ENCODE measurements around the gene GSG1L. TPM values are rescaled to one million over a fixed set of nuclear protein-coding genes. Genes with fewer than 3 reads are reported as not detected.
"Not testable (repeated sequence)": the region's sequence is repeated elsewhere in the genome, so short reads cannot be mapped to it uniquely, and the experiment has no call there.

GSG1L gene
- total RNA-seq, 5 donors from 2014 or later (not counting 1 experiment from before 2014, with no cell fraction given): not detected

GRCh38 chr16:27945233-27945973 lies 118.1 kb downstream of the GSG1L start:
- Histone ChIP-seq H3K9me3 (no peaks in the 10 kb centered on the region), H3K4me1 (ENCODE audit: control insufficient read depth in 1 of 2, extremely low read depth in 1 of 2, insufficient read depth in 2 of 2, low read length in 2 of 2) (no peaks in the 10 kb centered on the region), H3K27ac (ENCODE audit: low read length) (no peak overlapping the region), H3K27me3 (replicated peaks in 1 of 2; ENCODE audit: control insufficient read depth in 2 of 2, extremely low read depth in 1 of 2, insufficient read depth in 2 of 2, low read length in 1 of 2) (peaks cover 5 to 15% of the 10 kb centered on the region in 2 experiments), H3K36me3 (ENCODE audit: control insufficient read depth in 2 of 2, extremely low read depth in 1 of 2, insufficient read depth in 1 of 2, low read length in 1 of 2) (no peaks in the 10 kb centered on the region), H3K4me3 (ENCODE audit: control insufficient read depth in 1 of 2, extremely low read depth in 1 of 2, low read length in 1 of 2) (no peak overlapping the region)
- no peak for DNase-seq
- Mint-ChIP-seq H3K4me1 (no peaks in the 10 kb centered on the region), H3K4me3 (no peak overlapping the region), H3K9me3 (no peaks in the 10 kb centered on the region), H3K27me3 (peaks cover 10 to 20% of the 10 kb centered on the region in 2 donors), H3K27ac (no peak overlapping the region), H3K36me3 (no peaks in the 10 kb centered on the region)
- ATAC-seq (replicated peaks in 1 of 4): no peak
- 54% methylated on average over 11 of the region's 15 CpGs for WGBS (ENCODE audit: insufficient coverage)
- POLR2A ChIA-PET: no interaction called here
- CTCF ChIA-PET: no interaction called here

DNA sequence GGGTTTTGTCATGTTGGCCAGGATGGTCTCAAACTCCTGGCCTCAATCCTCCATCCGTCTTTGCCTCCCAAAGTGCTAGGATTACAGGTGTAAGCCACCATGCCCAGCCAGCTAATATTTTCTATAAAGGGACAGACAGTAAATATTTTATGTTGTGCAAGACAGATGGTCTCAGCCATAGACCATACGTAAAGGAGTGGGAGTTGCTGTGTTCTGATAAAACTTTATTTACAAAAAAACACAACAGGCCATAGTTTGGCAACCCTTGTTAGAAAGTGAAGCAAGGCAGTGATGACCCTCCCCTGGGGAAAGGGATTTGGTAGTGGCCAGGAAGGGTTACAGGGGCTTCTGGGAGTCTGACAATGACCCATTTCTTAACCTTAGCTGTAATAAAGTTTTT lies 119.7 kb downstream of the GSG1L start:
- WGBS (ENCODE audit: insufficient coverage): no CpG with 5 or more reads among the region's 2 CpGs
- no peaks in the 10 kb centered on the region for H3K4me1 Mint-ChIP-seq
- H3K27me3 ChIP-seq (replicated peaks in 1 of 2; ENCODE audit: control insufficient read depth in 2 of 2, extremely low read depth in 1 of 2, insufficient read depth in 2 of 2, low read length in 1 of 2): peaks cover 5 to 18% of the 10 kb centered on the region in 2 experiments
- H3K27ac ChIP-seq (ENCODE audit: low read length): no peak overlapping the region
- peaks cover 14 to 18% of the 10 kb centered on the region in 2 donors for H3K27me3 Mint-ChIP-seq
- H3K9me3 Mint-ChIP-seq: no peaks in the 10 kb centered on the region
- H3K36me3 ChIP-seq (ENCODE audit: control insufficient read depth in 2 of 2, extremely low read depth in 1 of 2, insufficient read depth in 1 of 2, low read length in 1 of 2): no peaks in the 10 kb centered on the region
- CTCF ChIA-PET: no interaction called here
- no peak overlapping the region for H3K4me3 ChIP-seq (ENCODE audit: control insufficient read depth in 1 of 2, extremely low read depth in 1 of 2, low read length in 1 of 2)
- H3K4me3 Mint-ChIP-seq: no peak overlapping the region
- POLR2A ChIA-PET: no interaction called here
- no peaks in the 10 kb centered on the region for H3K9me3 ChIP-seq
- H3K27ac Mint-ChIP-seq: no peak overlapping the region
- no peak for ATAC-seq (replicated peaks in 1 of 4)
- no peak for DNase-seq
- H3K4me1 ChIP-seq (ENCODE audit: control insufficient read depth in 1 of 2, extremely low read depth in 1 of 2, insufficient read depth in 2 of 2, low read length in 2 of 2): no peaks in the 10 kb centered on the region
- H3K36me3 Mint-ChIP-seq: no peaks in the 10 kb centered on the region

DNA sequence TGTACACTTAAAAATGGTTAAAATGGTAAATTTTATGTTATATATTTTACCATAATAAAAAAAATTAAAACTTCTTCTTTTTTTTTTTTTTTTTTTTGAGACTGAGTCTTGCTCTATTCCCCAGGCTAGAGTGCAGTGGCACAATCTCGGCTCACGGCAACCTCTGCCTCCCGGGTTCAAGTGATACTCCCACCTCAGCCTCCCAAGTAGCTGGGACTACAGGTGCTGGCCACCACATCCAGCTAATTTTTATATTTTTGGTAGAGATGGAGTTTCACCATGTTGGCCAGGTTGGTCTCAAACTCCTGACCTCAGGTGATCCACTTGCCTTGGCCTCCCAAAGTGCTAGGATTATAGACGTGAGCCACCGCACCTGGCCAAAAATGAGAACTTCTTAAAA lies 121.4 kb downstream of the GSG1L start:
- H3K9me3 Mint-ChIP-seq; DNase-seq; H3K27ac Mint-ChIP-seq; H3K36me3 Mint-ChIP-seq; H3K36me3 ChIP-seq (ENCODE audit: control insufficient read depth in 2 of 2, extremely low read depth in 1 of 2, insufficient read depth in 1 of 2, low read length in 1 of 2); ATAC-seq (replicated peaks in 1 of 4); H3K4me1 Mint-ChIP-seq; H3K4me1 ChIP-seq (ENCODE audit: control insufficient read depth in 1 of 2, extremely low read depth in 1 of 2, insufficient read depth in 2 of 2, low read length in 2 of 2); H3K9me3 ChIP-seq; CTCF ChIA-PET; H3K4me3 ChIP-seq (ENCODE audit: control insufficient read depth in 1 of 2, extremely low read depth in 1 of 2, low read length in 1 of 2); H3K27ac ChIP-seq (ENCODE audit: low read length); H3K4me3 Mint-ChIP-seq: not testable (repeated sequence)
- peaks cover 5 to 28% of the 10 kb centered on the region in 2 experiments for H3K27me3 ChIP-seq (replicated peaks in 1 of 2; ENCODE audit: control insufficient read depth in 2 of 2, extremely low read depth in 1 of 2, insufficient read depth in 2 of 2, low read length in 1 of 2)
- POLR2A ChIA-PET: interaction anchor here in 1 of 2 donors (0.7 kb wide), 1 partner anchor 791 kb away, joined by 12 read pairs; no protein-coding TSS in a partner anchor
- no CpG with 5 or more reads among the region's 5 CpGs for WGBS (ENCODE audit: insufficient coverage)
- H3K27me3 Mint-ChIP-seq: peaks cover 18 to 23% of the 10 kb centered on the region in 2 donors

- no peak overlapping the region for H3K27ac ChIP-seq (ENCODE audit: low read length)
- no peak overlapping the region for H3K27ac Mint-ChIP-seq
- no peak for ATAC-seq (replicated peaks in 1 of 4)
- no peaks in the 10 kb centered on the region for H3K36me3 ChIP-seq (ENCODE audit: control insufficient read depth in 2 of 2, extremely low read depth in 1 of 2, insufficient read depth in 1 of 2, low read length in 1 of 2)
- DNase-seq: no peak
- peaks cover 0 to 5% (median 0%) of the 10 kb centered on the region in 3 donors for H3K9me3 Mint-ChIP-seq
- H3K4me3 Mint-ChIP-seq: no peak overlapping the region
- H3K36me3 Mint-ChIP-seq: no peaks in the 10 kb centered on the region
- H3K9me3 ChIP-seq: no peaks in the 10 kb centered on the region
- H3K27me3 ChIP-seq (replicated peaks in 1 of 2; ENCODE audit: control insufficient read depth in 2 of 2, extremely low read depth in 1 of 2, insufficient read depth in 2 of 2, low read length in 1 of 2): peaks cover 0 to 41% of the 10 kb centered on the region in 2 experiments
- ChIA-PET CTCF (no interaction called here), POLR2A (no interaction called here)
- no peaks in the 10 kb centered on the region for H3K4me1 ChIP-seq (ENCODE audit: control insufficient read depth in 1 of 2, extremely low read depth in 1 of 2, insufficient read depth in 2 of 2, low read length in 2 of 2)
- WGBS (ENCODE audit: insufficient coverage): 76% methylated on average over 5 of the region's 7 CpGs
- H3K4me3 ChIP-seq (ENCODE audit: control insufficient read depth in 1 of 2, extremely low read depth in 1 of 2, low read length in 1 of 2): no peak overlapping the region
- no peaks in the 10 kb centered on the region for H3K4me1 Mint-ChIP-seq
- peaks cover 10 to 30% of the 10 kb centered on the region in 2 donors for H3K27me3 Mint-ChIP-seq
Observed at GRCh38 chr16:27935076-27935475, 128.4 kb downstream of the GSG1L start.

DNA sequence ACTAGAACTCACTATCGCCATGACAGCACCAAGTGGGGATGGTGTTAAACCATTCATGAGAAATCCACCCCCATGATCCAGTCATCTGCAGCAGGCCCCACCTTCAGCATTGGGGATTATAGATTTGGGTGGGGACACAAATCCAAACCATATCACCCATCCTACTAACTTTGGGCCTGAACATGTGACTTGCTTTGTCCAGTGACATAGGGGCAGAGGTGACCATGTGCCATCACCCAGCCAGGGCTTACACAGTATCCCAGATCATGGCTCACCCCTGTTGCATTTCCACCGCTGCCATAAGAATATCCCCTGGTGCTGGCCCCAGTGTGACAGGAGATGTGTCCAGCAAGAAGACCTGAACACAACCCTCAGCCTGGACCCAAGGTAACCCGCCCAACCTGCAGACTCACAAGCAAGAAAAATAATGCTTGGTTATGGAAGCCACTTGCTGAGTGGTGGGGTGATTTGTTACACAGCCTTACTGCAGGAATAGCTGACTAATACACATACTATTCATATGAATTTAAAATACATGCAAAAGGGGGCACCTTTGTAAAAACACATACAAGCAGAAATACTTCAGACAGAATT lies 130.9 kb downstream of the GSG1L start:
- H3K27ac Mint-ChIP-seq: no peak overlapping the region
- H3K4me3 ChIP-seq (ENCODE audit: control insufficient read depth in 1 of 2, extremely low read depth in 1 of 2, low read length in 1 of 2): no peak overlapping the region
- no peaks in the 10 kb centered on the region for H3K9me3 ChIP-seq
- peaks cover 0 to 5% (median 0%) of the 10 kb centered on the region in 3 donors for H3K9me3 Mint-ChIP-seq
- H3K27ac ChIP-seq (ENCODE audit: low read length): no peak overlapping the region
- H3K36me3 ChIP-seq (ENCODE audit: control insufficient read depth in 2 of 2, extremely low read depth in 1 of 2, insufficient read depth in 1 of 2, low read length in 1 of 2): no peaks in the 10 kb centered on the region
- POLR2A ChIA-PET: no interaction called here
- ATAC-seq (replicated peaks in 1 of 4): no peak
- WGBS (ENCODE audit: insufficient coverage): 80% methylated on average over 1 of the region's 3 CpGs
- H3K4me3 Mint-ChIP-seq: no peak overlapping the region
- peaks cover 25 to 31% of the 10 kb centered on the region in 2 donors for H3K27me3 Mint-ChIP-seq
- no peaks in the 10 kb centered on the region for H3K36me3 Mint-ChIP-seq
- DNase-seq: no peak
- H3K4me1 Mint-ChIP-seq: no peaks in the 10 kb centered on the region
- H3K27me3 ChIP-seq (replicated peaks in 1 of 2; ENCODE audit: control insufficient read depth in 2 of 2, extremely low read depth in 1 of 2, insufficient read depth in 2 of 2, low read length in 1 of 2): peaks cover 0 to 41% of the 10 kb centered on the region in 2 experiments
- CTCF ChIA-PET: no interaction called here
- no peaks in the 10 kb centered on the region for H3K4me1 ChIP-seq (ENCODE audit: control insufficient read depth in 1 of 2, extremely low read depth in 1 of 2, insufficient read depth in 2 of 2, low read length in 2 of 2)

- no peak overlapping the region for H3K27ac ChIP-seq (ENCODE audit: low read length)
- peaks cover 30 to 38% of the 10 kb centered on the region in 2 donors for H3K27me3 Mint-ChIP-seq
- H3K4me1 Mint-ChIP-seq: no peaks in the 10 kb centered on the region
- no peaks in the 10 kb centered on the region for H3K9me3 ChIP-seq
- WGBS (ENCODE audit: insufficient coverage): 37% methylated on average over 3 of the region's 3 CpGs
- H3K4me1 ChIP-seq (ENCODE audit: control insufficient read depth in 1 of 2, extremely low read depth in 1 of 2, insufficient read depth in 2 of 2, low read length in 2 of 2): no peaks in the 10 kb centered on the region
- CTCF ChIA-PET: no interaction called here
- no peak overlapping the region for H3K4me3 Mint-ChIP-seq
- peaks cover 0 to 30% of the 10 kb centered on the region in 2 experiments for H3K27me3 ChIP-seq (replicated peaks in 1 of 2; ENCODE audit: control insufficient read depth in 2 of 2, extremely low read depth in 1 of 2, insufficient read depth in 2 of 2, low read length in 1 of 2)
- no peaks in the 10 kb centered on the region for H3K36me3 ChIP-seq (ENCODE audit: control insufficient read depth in 2 of 2, extremely low read depth in 1 of 2, insufficient read depth in 1 of 2, low read length in 1 of 2)
- H3K9me3 Mint-ChIP-seq: peaks cover 0 to 5% (median 0%) of the 10 kb centered on the region in 3 donors
- H3K27ac Mint-ChIP-seq: no peak overlapping the region
- no peak for DNase-seq
- H3K36me3 Mint-ChIP-seq: no peaks in the 10 kb centered on the region
- no peak overlapping the region for H3K4me3 ChIP-seq (ENCODE audit: control insufficient read depth in 1 of 2, extremely low read depth in 1 of 2, low read length in 1 of 2)
- ATAC-seq (replicated peaks in 1 of 4): no peak
- POLR2A ChIA-PET: no interaction called here
Observed at GRCh38 chr16:27929818-27930217, 133.7 kb downstream of the GSG1L start.
